NK-92 treated with Interleukin-12 subunit alpha and Interleukin-12 subunit beta, amount 100 ng/mL, for 24 hours (cell line): ENCODE data around the gene NDUFA7.
"Not testable (repeated sequence)": the region's sequence is repeated elsewhere in the genome, so short reads cannot be mapped to it uniquely, and the experiment has no call there.

ENCODE experiments used
- DNase-seq: peaks from one replicate; lab custom pipeline; 2025; lab: John Stamatoyannopoulos, UW

Gene NDUFA7

GRCh38 chr19:8319807-8320520 is 1.2 kb downstream of the NDUFA7 start:
- DNase-seq = no peak

DNA sequence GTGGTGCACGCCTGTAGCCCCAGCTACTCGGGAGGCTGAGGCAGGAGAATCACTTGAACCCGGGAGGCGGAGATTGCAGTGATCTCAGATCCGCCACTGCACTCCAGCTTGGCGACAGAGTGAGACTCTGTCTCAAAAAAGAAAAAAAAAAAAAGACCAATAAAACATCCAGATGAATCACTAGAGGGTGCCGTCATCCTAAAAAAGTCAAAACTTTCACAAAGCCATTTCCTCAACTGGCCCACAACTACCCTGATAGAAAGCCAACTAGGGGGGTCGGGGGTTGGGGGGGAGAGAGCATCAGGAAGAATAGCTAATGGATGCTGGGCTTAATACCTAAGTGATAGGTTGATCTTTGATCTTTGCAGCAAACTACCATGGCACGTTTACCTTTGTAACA is 2.3 kb downstream of the NDUFA7 start:
- not testable (repeated sequence) for DNase-seq

DNA sequence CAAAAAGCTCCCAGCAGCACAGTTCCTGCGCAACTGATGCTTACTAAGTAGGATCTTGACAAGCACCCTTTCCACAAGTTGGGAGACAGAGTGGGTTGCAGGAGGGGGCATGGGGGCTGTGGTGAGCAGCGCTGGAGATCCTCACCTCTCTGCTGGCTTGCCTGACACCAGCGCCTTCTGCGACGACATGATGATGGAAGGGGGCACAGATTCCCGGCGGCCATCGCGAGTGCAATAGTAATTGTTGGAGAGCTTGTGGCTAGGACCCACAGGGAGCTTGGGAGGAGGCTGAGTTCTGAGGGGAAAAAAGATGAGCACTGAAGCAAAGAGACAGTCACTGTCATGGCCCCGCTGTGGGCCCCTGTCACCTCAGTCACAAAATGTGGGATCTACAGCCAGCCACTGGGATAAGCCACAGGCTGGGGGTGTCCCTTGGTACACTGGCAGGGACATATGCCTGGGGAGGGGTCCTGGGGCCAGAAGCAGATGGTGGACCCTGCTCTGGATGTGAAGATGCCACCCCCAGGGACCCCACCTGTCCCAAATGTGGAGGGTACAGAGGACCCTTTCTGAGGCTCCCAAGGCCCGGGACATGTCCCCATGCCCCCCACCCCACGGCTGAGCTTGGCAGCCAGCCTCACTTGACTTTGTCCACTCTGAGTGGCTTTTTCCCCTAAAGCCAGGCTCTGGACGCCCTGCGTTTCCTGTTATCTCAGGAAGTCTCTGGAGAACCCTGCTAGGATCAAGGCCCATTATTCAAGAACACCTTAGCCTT is 4.6 kb downstream of the NDUFA7 start:
- no peak for DNase-seq

- DNase-seq = not testable (repeated sequence)
Measured at GRCh38 chr19:8314981-8315640, 6.1 kb downstream of the NDUFA7 start.

DNA sequence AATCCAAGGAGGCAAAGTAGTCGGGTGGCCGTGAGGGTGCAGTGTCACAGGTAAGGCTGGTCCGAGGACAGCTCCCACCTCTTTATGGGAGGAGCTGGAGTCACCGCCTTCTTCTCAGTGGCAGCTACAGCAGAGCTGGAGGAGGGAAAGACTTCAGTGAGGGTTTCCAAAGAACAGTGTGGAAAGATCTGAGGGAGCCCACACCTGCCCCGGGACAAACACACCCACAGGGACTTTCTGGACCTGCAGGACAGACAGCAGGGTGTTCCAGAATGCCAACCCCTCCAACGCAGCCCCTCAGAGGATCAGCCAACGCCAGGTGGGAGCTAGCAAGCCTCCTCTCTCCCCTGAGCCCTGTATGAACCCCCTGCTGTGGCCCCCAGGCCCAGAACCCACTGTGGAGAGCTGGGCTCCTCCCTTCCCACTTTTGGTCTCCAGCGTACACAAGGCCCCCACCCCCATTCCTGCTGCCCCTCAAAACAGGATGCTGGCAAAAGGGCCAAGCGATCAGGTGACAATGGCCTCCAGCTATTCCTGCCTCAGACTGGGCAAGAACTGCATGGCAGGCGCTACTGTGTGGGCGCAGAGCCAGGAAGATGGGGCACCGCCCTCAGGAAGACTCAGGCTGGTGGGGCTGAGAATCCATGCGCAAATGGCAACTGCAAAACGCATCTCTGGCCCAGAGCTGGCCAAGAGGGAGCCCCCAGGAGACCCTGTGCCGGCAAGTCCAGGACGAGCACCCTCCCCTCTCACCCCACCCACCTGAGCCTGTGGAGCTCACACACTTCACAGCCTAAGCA is 9.5 kb downstream of the NDUFA7 start:
- no peak for DNase-seq

- DNase-seq = no peak
Measured at GRCh38 chr19:8310342-8311055, 10.7 kb downstream of the NDUFA7 start.

- DNase-seq = no peak
Measured at GRCh38 chr19:8308891-8309291, 12.3 kb downstream of the NDUFA7 start.

DNA sequence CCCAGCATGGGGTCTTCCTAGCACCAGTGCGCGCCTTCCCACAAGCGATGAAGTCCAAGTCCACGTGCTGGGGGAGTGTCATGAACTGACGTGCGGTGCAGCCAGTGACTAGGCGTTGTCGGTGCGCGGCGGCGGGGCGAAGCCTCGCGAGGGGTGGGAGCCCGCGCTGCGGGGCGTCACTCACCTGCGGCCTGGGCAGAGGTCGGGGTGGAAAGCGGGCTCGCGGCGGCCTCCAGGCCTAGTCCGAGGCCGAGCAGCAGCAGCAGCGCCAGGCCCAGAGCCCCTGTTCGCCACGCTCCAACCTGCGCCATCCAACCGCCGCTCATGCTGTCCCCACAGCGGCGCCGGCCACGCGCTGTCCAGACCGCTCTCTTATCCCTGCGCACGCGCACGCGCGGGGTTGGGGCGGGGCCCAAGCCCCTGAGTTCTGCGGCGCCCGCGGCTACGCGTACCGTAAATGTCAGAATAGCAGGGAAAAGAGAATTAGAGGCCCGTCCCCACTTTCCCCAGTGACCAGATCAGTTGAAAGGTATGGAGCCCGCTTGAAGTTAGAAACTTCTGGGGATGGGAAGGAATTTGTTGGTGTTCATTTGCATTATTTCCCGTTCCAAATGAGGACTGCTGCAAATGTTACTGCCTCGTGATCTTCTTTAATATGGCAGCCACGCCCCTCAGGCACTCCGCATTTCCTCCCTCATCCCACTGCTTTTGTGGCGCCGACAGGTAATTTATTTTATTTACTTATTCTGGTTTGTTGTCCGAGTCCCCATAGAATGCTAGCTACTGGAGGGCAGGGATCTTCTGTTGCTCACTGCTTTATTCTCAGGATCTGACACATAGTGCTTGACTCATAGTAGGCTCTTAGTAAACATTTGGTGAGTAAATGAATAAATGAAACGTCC is 13.0 kb downstream of the NDUFA7 start, which contains the start of gene CD320:
TSS of gene CD320 (minus strand) at position 394 of the 902 bp plus-strand sequence. CDS start at position 326, 68 bp downstream.
- DNase-seq = peak; percentile 84

DNA sequence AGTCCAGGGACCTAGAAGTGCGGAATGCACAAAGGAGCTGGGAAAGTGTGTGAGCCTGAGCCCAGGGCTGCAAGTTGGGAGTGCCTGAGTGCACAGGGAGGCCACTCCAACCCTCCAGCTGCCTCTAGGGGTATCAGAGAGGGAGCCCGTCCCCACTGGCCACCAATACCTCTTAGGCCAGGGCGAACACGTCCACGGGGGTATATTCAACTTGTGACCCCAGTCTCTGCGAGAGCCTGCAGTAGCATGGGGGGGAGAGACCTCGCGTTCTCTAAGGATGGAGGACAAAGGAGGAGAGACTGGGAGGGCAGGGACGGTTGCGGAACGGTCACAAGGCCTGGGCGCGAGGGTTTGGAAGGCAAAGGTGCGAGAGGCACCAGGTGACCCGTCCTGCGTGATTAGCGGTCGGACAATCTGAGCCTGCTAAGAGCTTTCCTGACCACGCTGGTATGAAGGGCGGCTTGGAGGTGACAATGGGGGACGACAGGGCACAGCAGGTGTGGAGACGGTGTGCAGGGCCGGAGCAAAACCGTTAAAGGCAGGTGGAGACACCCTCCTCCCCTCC is 13.7 kb downstream of the NDUFA7 start:
- DNase-seq = peak; percentile 32

DNA sequence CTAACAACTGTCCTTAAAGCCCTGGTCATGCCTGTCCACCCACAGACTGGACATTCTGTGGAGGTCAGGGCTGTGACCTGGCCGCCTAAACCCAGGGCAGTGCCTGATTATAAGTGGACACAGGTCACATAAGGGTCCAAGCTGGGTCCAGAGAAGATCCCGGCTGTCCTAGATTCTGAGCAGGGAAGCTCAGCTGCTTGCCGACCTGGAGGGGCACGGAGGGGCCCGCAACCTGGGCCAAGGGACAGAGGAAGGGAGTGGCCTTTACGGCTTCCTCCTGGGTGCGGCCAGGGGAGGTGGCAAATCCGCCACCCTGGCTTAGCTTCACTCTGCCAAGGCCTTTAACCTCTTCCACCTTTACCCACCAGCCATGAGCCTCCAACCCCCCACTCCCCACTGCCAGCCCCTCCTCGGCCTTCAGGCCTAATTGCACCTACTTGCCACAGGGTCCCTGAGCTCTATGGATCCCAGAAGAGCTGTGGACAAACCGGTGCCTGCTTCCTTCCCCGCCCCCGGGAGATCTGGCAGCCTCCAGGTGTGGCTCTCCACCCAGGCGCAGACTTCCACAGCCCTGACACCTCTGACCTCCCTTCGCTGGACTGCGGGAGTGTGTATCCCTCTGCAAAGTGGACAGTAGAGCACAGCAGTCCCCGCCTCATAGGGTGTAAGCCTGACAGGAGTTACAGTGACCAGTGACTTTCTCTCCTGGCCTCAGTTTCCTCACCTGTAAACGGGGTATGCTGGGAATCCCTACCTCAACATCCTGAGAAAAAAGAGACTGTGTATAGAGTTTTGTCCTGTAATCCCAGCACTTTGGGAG is 14.7 kb downstream of the NDUFA7 start:
- no peak for DNase-seq

DNA sequence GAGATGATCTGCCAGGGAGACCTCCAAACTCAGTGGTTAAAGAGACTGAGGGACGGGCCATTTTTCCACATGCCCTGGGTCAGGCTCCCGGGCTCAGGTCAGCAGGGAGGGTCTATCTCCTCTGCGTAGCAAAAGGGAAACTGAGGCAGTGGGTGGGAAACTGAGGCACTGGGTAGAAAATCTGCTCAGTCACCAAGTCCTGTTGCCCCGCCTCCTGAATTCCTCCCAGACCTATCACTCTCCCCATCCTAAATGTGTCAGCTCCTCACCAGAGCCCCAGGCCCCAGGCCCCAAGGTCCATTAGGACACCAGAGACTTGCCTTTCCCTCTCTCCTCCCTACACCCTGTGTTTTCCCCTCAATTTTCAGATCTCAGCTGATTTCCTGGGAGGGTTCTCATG is 15.4 kb downstream of the NDUFA7 start:
- no peak for DNase-seq

GRCh38 chr19:8304841-8305621 is 16.1 kb downstream of the NDUFA7 start:
- DNase-seq = no peak

DNA sequence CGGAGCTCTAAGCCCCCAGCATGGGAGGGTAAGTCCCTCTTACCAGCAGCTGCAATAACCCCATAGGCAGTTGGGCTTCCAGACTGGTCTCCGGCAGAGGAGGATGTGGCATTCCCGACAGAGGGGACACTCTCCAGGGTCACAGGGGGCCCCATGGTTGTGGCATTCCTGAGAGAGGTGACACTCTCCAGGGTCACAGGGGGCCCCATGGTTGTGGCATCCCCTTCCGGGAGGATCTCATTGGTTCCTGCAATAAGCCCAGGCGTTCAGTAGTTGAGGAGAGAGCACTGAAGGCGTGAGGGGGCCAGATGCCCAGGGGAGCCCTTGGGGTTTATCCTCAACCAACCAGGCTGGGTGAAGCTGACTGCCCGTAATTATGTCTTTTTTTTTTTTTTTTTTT is 18.4 kb downstream of the NDUFA7 start:
- no peak for DNase-seq

DNA sequence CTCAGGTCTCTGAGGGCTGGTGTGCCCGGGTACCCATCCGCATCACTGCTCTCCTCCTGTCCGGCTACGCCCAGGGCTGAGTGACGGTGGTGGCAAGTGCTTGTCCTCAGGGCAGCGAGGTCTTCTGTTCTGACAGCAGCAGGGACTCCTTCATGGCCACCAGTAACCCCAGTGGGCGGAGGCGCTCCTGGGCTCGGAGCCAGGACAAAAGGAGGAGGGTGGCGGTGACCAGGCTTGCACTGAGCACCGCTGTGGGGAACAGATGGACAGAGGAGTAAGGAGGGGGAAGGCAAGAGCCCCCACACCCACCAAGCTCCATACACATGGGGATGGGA is 18.9 kb downstream of the NDUFA7 start:
- no peak for DNase-seq

DNA sequence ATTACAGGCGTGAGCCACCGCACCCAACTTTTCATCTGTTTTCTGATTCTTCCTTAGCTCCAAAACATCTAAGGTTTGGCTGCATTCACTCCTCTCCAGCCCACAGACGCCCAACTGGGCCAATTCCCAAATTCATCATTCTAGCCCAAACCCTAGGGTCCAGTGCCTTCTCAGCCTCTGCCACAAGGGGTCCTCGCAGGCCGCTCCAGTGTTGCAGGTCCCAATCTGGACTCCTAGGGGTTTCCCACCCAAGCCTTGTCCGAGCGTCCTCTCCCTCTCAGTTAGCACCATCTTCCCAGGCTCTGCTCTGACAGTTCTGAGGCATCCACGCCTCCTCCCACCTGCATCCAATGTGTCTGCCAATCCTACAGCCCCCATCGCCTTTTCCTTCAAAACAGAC is 29.8 kb downstream of the NDUFA7 start:
- DNase-seq = not testable (repeated sequence)

DNA sequence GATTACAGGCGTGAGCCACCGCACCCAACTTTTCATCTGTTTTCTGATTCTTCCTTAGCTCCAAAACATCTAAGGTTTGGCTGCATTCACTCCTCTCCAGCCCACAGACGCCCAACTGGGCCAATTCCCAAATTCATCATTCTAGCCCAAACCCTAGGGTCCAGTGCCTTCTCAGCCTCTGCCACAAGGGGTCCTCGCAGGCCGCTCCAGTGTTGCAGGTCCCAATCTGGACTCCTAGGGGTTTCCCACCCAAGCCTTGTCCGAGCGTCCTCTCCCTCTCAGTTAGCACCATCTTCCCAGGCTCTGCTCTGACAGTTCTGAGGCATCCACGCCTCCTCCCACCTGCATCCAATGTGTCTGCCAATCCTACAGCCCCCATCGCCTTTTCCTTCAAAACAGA is 44.7 kb downstream of the NDUFA7 start:
- DNase-seq = not testable (repeated sequence)

DNA sequence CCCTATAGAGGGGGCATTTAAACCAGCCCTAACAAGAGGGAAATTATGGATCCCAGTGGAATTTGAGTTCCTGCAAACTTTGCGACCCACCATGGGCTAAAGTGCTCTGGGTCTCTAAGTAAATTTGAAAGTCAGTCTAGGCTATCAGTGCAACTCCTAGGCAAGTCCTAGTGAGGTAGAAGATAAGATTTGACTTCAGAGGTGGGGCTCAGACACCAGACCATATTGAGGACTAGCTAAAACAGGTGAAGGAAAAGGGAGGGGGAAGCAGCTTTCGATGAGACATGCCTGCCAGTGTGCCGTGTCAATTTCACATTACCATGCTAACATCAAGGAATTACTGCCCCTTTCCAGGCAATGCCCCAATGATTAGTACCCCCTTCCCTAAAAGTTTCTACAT is 51.5 kb downstream of the NDUFA7 start:
- no peak for DNase-seq

DNA sequence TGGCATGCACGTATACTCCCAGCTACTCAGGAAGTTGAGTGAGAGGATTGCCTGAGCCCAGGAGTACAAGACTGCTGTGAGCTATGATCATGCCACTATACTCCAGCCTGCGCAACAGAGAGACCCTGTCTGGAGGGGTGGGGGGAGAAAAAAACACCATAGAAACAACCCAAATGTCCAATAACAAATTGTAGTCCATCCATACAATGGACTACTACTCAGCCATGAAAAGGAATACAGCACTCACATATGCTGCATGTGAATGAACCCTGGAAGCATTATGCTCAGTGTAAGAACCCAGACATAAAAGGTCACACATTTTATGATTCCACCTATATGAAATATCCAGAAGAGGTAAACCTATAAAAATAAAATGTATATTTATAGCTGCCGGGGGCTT is 55.3 kb downstream of the NDUFA7 start:
- DNase-seq = no peak
